Fibroblast of lung (primary cell): ENCODE data around the gene TANGO2. TPM values are rescaled to one million over a fixed set of nuclear protein-coding genes. Genes with fewer than 3 reads are reported as not detected.

Experiments used
- DNase-seq, 2 donors: peaks; one replicate each; pipeline versions ENCODE4 v3.0.0 to v3.0.0-alpha.2; 2010; ENCODE audit warnings: low read depth in 2 of 2
- H2AFZ ChIP-seq: 2 replicates; pipeline ENCODE4 v1.5.1; 2012; ENCODE audit warnings: low read length, control low read depth, inconsistent platforms
- H3K27ac ChIP-seq: 2 replicates; pipeline ENCODE4 v1.5.1; 2011; ENCODE audit warnings: low read length, control low read depth; ENCODE audit not compliant: insufficient read depth
- H3K27me3 ChIP-seq: 2 replicates; pipeline ENCODE4 v1.5.1; 2011; ENCODE audit warnings: mild to moderate bottlenecking, low read length; ENCODE audit not compliant: control insufficient read depth, insufficient read depth
- H3K36me3 ChIP-seq: 2 replicates; pipeline ENCODE4 v1.5.1; 2011; ENCODE audit warnings: low read length; ENCODE audit not compliant: control insufficient read depth, insufficient read depth
- H3K4me1 ChIP-seq: 2 replicates; pipeline ENCODE4 v1.5.1; 2011; ENCODE audit warnings: low read length; ENCODE audit not compliant: control insufficient read depth, insufficient read depth; ENCODE audit errors: extremely low read depth
- H3K4me2 ChIP-seq: 2 replicates; pipeline ENCODE4 v1.5.1; 2011; ENCODE audit warnings: low read length, control low read depth; ENCODE audit not compliant: insufficient read depth; ENCODE audit errors: extremely low read depth
- H3K4me3 ChIP-seq, 4 experiments: fragments of 200-600 bp in 1 of 4; sonication (generic) in 1 of 4; replicated peaks in 1 of 4; 2 replicates each; pipeline ENCODE4 v1.5.1; 2011 to 2016; ENCODE audit warnings: low read length in 4 of 4, low read depth in 3 of 4, mild to moderate bottlenecking in 3 of 4, control low read depth in 2 of 4, inconsistent platforms in 1 of 4, mixed read lengths in 1 of 4; ENCODE audit not compliant: insufficient read depth in 1 of 4; ENCODE audit errors: control extremely low read depth in 1 of 4
- H3K79me2 ChIP-seq: 2 replicates; pipeline ENCODE4 v1.5.1; 2012; ENCODE audit warnings: mild to moderate bottlenecking, low read length, inconsistent platforms; ENCODE audit not compliant: control insufficient read depth, insufficient read depth
- H3K9ac ChIP-seq: 2 replicates; pipeline ENCODE4 v1.5.1; 2011; ENCODE audit warnings: mild to moderate bottlenecking, low read length, control low read depth; ENCODE audit not compliant: insufficient read depth
- H3K9me3 ChIP-seq: 2 replicates; pipeline ENCODE4 v1.5.1; 2012; ENCODE audit warnings: low read depth, low read length; ENCODE audit not compliant: control insufficient read depth, insufficient read depth
- H4K20me1 ChIP-seq: 2 replicates; pipeline ENCODE4 v1.5.1; 2011; ENCODE audit warnings: low read length; ENCODE audit not compliant: control insufficient read depth, insufficient read depth; ENCODE audit errors: extremely low read depth
- CTCF ChIP-seq, 2 donors: IDR thresholded peaks in 1 of 2; conservative IDR thresholded peaks in 1 of 2; 1 replicate in 1 of 2; 2 replicates in 1 of 2; pipeline ENCODE4 v1.5.1; 2011 to 2012; ENCODE audit warnings: low read length in 2 of 2, control low read depth in 1 of 2, inconsistent platforms in 1 of 2, low read depth in 1 of 2, mild to moderate bottlenecking in 1 of 2
- EZH2 ChIP-seq: IDR thresholded peaks from 2 replicates; pipeline ENCODE4 v1.5.1; 2012; ENCODE audit warnings: low read length, control low read depth, mild to moderate bottlenecking; ENCODE audit errors: missing control alignments
- polyA plus RNA-seq, 2 donors: library from polyadenylated mRNA; depleted of rRNA in 1 of 2; stranded (reverse) in 1 of 2; unstranded in 1 of 2; fragments of >200 nt; gene quantifications; 2 replicates each; pipeline ENCODE4 v1.2.1, GENCODE V29; 2011 to 2012; ENCODE audit warnings: missing spikeins in 1 of 2
- total RNA-seq: library from RNA; depleted of rRNA; stranded (reverse); fragments of >200 nt; gene quantifications from 2 replicates; pipeline ENCODE4 v1.2.1, GENCODE V29; 2014

Gene TANGO2
- total and polyA plus RNA-seq, 2 donors (not counting 1 experiment from before 2014, with no cell fraction given): 28.3 to 52.8 TPM

GRCh38 chr22:20112623-20113511 lies 92.0 kb downstream of the TANGO2 start:
- TF ChIP-seq CTCF (conservative IDR thresholded peaks at IDR 0.05 in 1 of 2, IDR thresholded peaks at IDR 0.05 in 1 of 2; ENCODE audit: low read depth in 1 of 2, low read length in 2 of 2): no peak
- TF ChIP-seq EZH2: no peak
- Histone ChIP-seq H3K79me2 (peaks cover 28% of the 10 kb centered on the region), H3K36me3 (peaks cover 50% of the 10 kb centered on the region), H3K27ac (no peak overlapping the region), H4K20me1 (no peaks in the 10 kb centered on the region), H3K9me3 (no peaks in the 10 kb centered on the region), H3K4me1 (peaks cover 2% of the 10 kb centered on the region), H3K27me3 (no peaks in the 10 kb centered on the region), H3K4me3 (no peak overlapping the region), H2AFZ (no peak overlapping the region), H3K4me2 (no peak overlapping the region), H3K9ac (no peak overlapping the region)
- DNase-seq: no peak

- Histone ChIP-seq H3K27me3 (no peaks in the 10 kb centered on the region), H4K20me1 (no peaks in the 10 kb centered on the region), H3K4me1 (peaks cover 5% of the 10 kb centered on the region), H2AFZ (no peak overlapping the region), H3K4me2 (no peak overlapping the region), H3K79me2 (peaks cover 37% of the 10 kb centered on the region), H3K9ac (no peak overlapping the region), H3K36me3 (peaks cover 44% of the 10 kb centered on the region), H3K27ac (no peak overlapping the region), H3K9me3 (no peaks in the 10 kb centered on the region), H3K4me3 (no peak overlapping the region)
- DNase-seq: no peak
- no peak for TF ChIP-seq EZH2
- no peak for TF ChIP-seq CTCF (conservative IDR thresholded peaks at IDR 0.05 in 1 of 2, IDR thresholded peaks at IDR 0.05 in 1 of 2; ENCODE audit: low read depth in 1 of 2, low read length in 2 of 2)
These were observed 92.8 kb downstream of the TANGO2 start for GRCh38 chr22:20113551-20114310.
